Liver (tissue), 9 donors: Measurements from ENCODE around the gene DPYSL4. TPM values are rescaled to one million over a fixed set of nuclear protein-coding genes. Genes with fewer than 3 reads are reported as not detected.

Experiments used
- DNase-seq: peaks from one replicate; pipeline ENCODE4 v3.0.0-alpha.2; 2017; ENCODE audit warnings: low spot score
- H3K27ac ChIP-seq, 2 donors: one replicate each; pipeline ENCODE4 v1.7.0; 2013; ENCODE audit warnings: inconsistent platforms in 2 of 2, low read length in 2 of 2, control low read depth in 1 of 2, low read depth in 1 of 2, mild to moderate bottlenecking in 1 of 2
- H3K27me3 ChIP-seq, 4 donors: one replicate each; pipeline versions ENCODE4 v1.6.1 to v1.7.0; 2013; ENCODE audit warnings: low read length in 3 of 4, inconsistent platforms in 1 of 4, mild to moderate bottlenecking in 1 of 4, moderate library complexity in 1 of 4; ENCODE audit not compliant: control insufficient read depth in 4 of 4, insufficient read depth in 4 of 4
- H3K36me3 ChIP-seq, 4 donors: one replicate each; pipeline versions ENCODE4 v1.6.1 to v1.7.0; 2013; ENCODE audit warnings: low read length in 3 of 4, mild to moderate bottlenecking in 3 of 4, low read depth in 1 of 4, moderate library complexity in 1 of 4; ENCODE audit not compliant: control insufficient read depth in 4 of 4, insufficient read depth in 3 of 4
- H3K4me1 ChIP-seq, 4 donors: one replicate each; pipeline versions ENCODE4 v1.6.1 to v1.7.0; 2013; ENCODE audit warnings: low read length in 3 of 4, mild to moderate bottlenecking in 3 of 4, moderate library complexity in 1 of 4; ENCODE audit not compliant: control insufficient read depth in 4 of 4, insufficient read depth in 4 of 4
- H3K4me3 ChIP-seq, 3 donors: one replicate each; pipeline versions ENCODE4 v1.6.1 to v1.7.0; 2013; ENCODE audit warnings: low read length in 3 of 3, control low read depth in 1 of 3, low read depth in 1 of 3, mild to moderate bottlenecking in 1 of 3
- H3K9ac ChIP-seq, 2 donors: one replicate each; pipeline ENCODE4 v1.7.0; 2013; ENCODE audit warnings: low read length in 2 of 2, mild to moderate bottlenecking in 2 of 2, moderate library complexity in 2 of 2, control low read depth in 1 of 2, low read depth in 1 of 2
- H3K9me3 ChIP-seq, 4 donors: one replicate each; pipeline versions ENCODE4 v1.6.1 to v1.7.0; 2013; ENCODE audit warnings: low read length in 3 of 4; ENCODE audit not compliant: control insufficient read depth in 4 of 4
- EGR1 ChIP-seq, 2 donors: IDR thresholded peaks; 2 replicates each; pipeline ENCODE4 v1.6.1; 2016 to 2018; ENCODE audit warnings: antibody characterized with exemption in 2 of 2, low read depth in 2 of 2
- FOXA1 ChIP-seq: IDR thresholded peaks from 2 replicates; pipeline ENCODE4 v1.6.1; 2016; ENCODE audit warnings: antibody characterized with exemption
- FOXA2 ChIP-seq: IDR thresholded peaks from 2 replicates; pipeline ENCODE4 v1.6.1; 2016; ENCODE audit warnings: antibody characterized with exemption
- GABPA ChIP-seq, 2 donors: IDR thresholded peaks in 1 of 2; conservative IDR thresholded peaks in 1 of 2; 2 replicates each; pipeline ENCODE4 v1.6.1; 2016; ENCODE audit warnings: antibody characterized with exemption in 2 of 2, mild to moderate bottlenecking in 1 of 2, moderate library complexity in 1 of 2
- HNF4A ChIP-seq, 2 donors: conservative IDR thresholded peaks; 2 replicates each; pipeline ENCODE4 v1.6.1; 2016; ENCODE audit warnings: antibody characterized with exemption in 2 of 2, mild to moderate bottlenecking in 2 of 2
- HNF4G ChIP-seq: IDR thresholded peaks from 2 replicates; pipeline ENCODE4 v1.6.1; 2016; ENCODE audit warnings: antibody characterized with exemption
- JUND ChIP-seq, 2 donors: IDR thresholded peaks; 2 replicates each; pipeline ENCODE4 v1.6.1; 2016; ENCODE audit warnings: antibody characterized with exemption in 2 of 2
- NR2F2 ChIP-seq: IDR thresholded peaks from 2 replicates; pipeline ENCODE4 v1.6.1; 2016; ENCODE audit warnings: antibody characterized with exemption
- RAD21 ChIP-seq, 2 donors: IDR thresholded peaks; 2 replicates each; pipeline ENCODE4 v1.6.1; 2016; ENCODE audit warnings: antibody characterized with exemption in 2 of 2, mild to moderate bottlenecking in 2 of 2
- RXRA ChIP-seq, 2 donors: IDR thresholded peaks; 2 replicates each; pipeline ENCODE4 v1.6.1; 2017 to 2018; ENCODE audit warnings: antibody characterized with exemption in 2 of 2, mild to moderate bottlenecking in 1 of 2
- SP1 ChIP-seq: IDR thresholded peaks from 2 replicates; pipeline ENCODE4 v1.6.1; 2018; ENCODE audit warnings: antibody characterized with exemption, mild to moderate bottlenecking
- TAF1 ChIP-seq: conservative IDR thresholded peaks from 2 replicates; pipeline ENCODE4 v1.6.1; 2016; ENCODE audit warnings: antibody characterized with exemption, mild to moderate bottlenecking
- YY1 ChIP-seq: IDR thresholded peaks from 2 replicates; pipeline ENCODE4 v1.6.1; 2016; ENCODE audit warnings: antibody characterized with exemption, mild to moderate bottlenecking
- WGBS: extraction: QIAGEN DNeasy Blood & Tissue Kit; methylation state at CpG from one replicate; pipeline ENCODE4 v1.1.7; 2013; 5-methylcytosine and 5-hydroxymethylcytosine counted together
- polyA plus RNA-seq, 2 donors: library from polyadenylated mRNA; stranded (reverse) in 1 of 2; unstranded in 1 of 2; fragments of 200-250 nt in 1 of 2; fragments of >200 nt in 1 of 2; fragmentation: Nextera tagmentation in 1 of 2; extraction: Ambion mirVana in 1 of 2; gene quantifications; one replicate each; pipeline versions ENCODE4 v1.2.1 to v1.2.3, GENCODE V29; 2013 to 2015
- total RNA-seq, 2 donors: library from RNA; depleted of rRNA; stranded (reverse); fragments of >200 nt; gene quantifications; one replicate each; pipeline ENCODE4 v1.2.3, GENCODE V29; 2014
- TF ChIP-seq, protein P1 (sequence below): IDR thresholded peaks from 2 replicates; pipeline ENCODE4 v1.6.1; 2016; ENCODE audit warnings: antibody characterized with exemption
- TF ChIP-seq, protein P2 (sequence below): IDR thresholded peaks from 2 replicates; pipeline ENCODE4 v1.6.1; 2016; ENCODE audit warnings: antibody characterized with exemption, mild to moderate bottlenecking
- TF ChIP-seq, protein P3 (sequence below): fragments of 150-350 bp; IDR thresholded peaks from 2 replicates; pipeline ENCODE4 v1.5.1; 2017; ENCODE audit warnings: improper control_type of control experiment, low read depth, low read length; ENCODE audit not compliant: missing input control
- TF ChIP-seq, protein P4 (sequence below): IDR thresholded peaks from 2 replicates; pipeline ENCODE4 v1.6.1; 2016; ENCODE audit warnings: antibody characterized with exemption
- TF ChIP-seq, protein P5 (sequence below): IDR thresholded peaks from 2 replicates; pipeline ENCODE4 v1.6.1; 2016; ENCODE audit warnings: antibody characterized with exemption
- donor health status: healthy.
- donor health status: healthy.
- donor health status: healthy.
- donor health status: healthy.
- donor health status: healthy.

DPYSL4 gene
- total and polyA plus RNA-seq, 4 donors: 0.19 to 2.2 (median 0.26) TPM

DNA sequence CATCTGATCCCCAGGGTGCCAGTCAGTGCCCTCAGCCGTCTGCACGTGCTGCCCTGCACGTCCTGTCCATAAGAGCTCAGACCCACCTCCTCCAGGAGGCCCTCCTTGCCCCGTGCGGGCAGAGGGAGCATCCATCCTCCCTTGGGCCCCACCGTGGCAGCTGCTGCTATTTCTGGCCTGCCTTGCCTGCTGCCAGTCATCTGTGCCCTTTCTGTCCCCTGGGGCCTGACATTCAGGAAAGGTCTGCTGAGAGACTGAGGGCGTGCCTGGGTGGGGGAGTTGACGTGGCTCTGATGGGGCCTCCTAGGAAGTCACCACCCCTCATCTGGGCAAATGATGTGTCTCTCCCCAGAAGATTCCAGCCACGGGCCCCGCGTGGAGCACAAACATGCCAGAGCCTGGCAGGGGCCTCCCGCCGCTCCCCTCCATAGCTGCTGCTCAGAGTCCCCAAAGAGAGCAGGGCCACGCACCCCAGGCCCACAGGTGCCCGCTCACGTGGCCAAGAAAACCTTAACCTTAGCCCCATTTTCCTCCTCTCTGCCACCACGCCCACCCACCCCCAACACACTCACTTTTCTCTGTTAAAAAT, 21.8 kb downstream of the DPYSL4 start:
- Histone ChIP-seq H3K36me3 (no peaks in the 10 kb centered on the region), H3K9ac (no peak overlapping the region), H3K4me1 (no peaks in the 10 kb centered on the region), H3K27ac (no peak overlapping the region), H3K27me3 (no peaks in the 10 kb centered on the region), H3K9me3 (peaks cover 0 to 3% (median 0%) of the 10 kb centered on the region in 4 donors), H3K4me3 (no peak overlapping the region)
- DNase-seq: no peak
- WGBS: 89% methylated on average over 17 of the region's 17 CpGs
- TF ChIP-seq FOXA2 (no peak), JUND (IDR thresholded peaks at IDR 0.05) (no peak), YY1 (no peak), NR2F2 (no peak)
- TF ChIP-seq, protein P1, sequence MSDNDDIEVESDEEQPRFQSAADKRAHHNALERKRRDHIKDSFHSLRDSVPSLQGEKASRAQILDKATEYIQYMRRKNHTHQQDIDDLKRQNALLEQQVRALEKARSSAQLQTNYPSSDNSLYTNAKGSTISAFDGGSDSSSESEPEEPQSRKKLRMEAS: no peak

DNA sequence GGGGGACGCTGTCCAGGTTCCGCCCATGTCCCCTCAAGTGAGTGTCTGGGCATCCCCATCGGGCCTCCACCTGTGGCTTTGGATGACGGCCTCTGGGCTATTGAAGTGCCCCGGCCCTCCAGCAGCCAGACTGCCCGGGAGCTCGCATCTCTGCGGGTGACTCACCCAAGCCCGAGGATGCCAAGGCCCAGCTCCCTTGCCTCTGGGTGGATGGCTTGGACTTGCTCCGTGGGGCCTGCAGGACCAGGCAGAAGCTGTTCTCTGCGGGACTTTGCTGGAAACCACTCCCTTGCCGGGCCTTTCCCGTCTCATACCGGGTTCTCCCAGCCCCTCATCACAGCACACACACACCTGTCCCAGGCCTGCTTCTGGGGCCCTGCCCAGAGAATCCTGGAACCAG, 22.4 kb downstream of the DPYSL4 start:
- Histone ChIP-seq H3K9me3 (peaks cover 0 to 3% (median 0%) of the 10 kb centered on the region in 4 donors), H3K36me3 (no peaks in the 10 kb centered on the region), H3K4me3 (no peak overlapping the region), H3K27ac (no peak overlapping the region), H3K9ac (no peak overlapping the region), H3K27me3 (no peaks in the 10 kb centered on the region), H3K4me1 (no peaks in the 10 kb centered on the region)
- 97% methylated on average over 14 of the region's 14 CpGs for WGBS
- DNase-seq: no peak
- TF ChIP-seq NR2F2: no peak
- TF ChIP-seq FOXA2: no peak
- no peak for TF ChIP-seq TAF1
- TF ChIP-seq, protein P2, sequence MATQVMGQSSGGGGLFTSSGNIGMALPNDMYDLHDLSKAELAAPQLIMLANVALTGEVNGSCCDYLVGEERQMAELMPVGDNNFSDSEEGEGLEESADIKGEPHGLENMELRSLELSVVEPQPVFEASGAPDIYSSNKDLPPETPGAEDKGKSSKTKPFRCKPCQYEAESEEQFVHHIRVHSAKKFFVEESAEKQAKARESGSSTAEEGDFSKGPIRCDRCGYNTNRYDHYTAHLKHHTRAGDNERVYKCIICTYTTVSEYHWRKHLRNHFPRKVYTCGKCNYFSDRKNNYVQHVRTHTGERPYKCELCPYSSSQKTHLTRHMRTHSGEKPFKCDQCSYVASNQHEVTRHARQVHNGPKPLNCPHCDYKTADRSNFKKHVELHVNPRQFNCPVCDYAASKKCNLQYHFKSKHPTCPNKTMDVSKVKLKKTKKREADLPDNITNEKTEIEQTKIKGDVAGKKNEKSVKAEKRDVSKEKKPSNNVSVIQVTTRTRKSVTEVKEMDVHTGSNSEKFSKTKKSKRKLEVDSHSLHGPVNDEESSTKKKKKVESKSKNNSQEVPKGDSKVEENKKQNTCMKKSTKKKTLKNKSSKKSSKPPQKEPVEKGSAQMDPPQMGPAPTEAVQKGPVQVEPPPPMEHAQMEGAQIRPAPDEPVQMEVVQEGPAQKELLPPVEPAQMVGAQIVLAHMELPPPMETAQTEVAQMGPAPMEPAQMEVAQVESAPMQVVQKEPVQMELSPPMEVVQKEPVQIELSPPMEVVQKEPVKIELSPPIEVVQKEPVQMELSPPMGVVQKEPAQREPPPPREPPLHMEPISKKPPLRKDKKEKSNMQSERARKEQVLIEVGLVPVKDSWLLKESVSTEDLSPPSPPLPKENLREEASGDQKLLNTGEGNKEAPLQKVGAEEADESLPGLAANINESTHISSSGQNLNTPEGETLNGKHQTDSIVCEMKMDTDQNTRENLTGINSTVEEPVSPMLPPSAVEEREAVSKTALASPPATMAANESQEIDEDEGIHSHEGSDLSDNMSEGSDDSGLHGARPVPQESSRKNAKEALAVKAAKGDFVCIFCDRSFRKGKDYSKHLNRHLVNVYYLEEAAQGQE: no peak
- TF ChIP-seq GABPA (IDR thresholded peaks at IDR 0.05 in 1 of 2, conservative IDR thresholded peaks at IDR 0.05 in 1 of 2): no peak
- TF ChIP-seq HNF4G: no peak
- TF ChIP-seq, protein P3, sequence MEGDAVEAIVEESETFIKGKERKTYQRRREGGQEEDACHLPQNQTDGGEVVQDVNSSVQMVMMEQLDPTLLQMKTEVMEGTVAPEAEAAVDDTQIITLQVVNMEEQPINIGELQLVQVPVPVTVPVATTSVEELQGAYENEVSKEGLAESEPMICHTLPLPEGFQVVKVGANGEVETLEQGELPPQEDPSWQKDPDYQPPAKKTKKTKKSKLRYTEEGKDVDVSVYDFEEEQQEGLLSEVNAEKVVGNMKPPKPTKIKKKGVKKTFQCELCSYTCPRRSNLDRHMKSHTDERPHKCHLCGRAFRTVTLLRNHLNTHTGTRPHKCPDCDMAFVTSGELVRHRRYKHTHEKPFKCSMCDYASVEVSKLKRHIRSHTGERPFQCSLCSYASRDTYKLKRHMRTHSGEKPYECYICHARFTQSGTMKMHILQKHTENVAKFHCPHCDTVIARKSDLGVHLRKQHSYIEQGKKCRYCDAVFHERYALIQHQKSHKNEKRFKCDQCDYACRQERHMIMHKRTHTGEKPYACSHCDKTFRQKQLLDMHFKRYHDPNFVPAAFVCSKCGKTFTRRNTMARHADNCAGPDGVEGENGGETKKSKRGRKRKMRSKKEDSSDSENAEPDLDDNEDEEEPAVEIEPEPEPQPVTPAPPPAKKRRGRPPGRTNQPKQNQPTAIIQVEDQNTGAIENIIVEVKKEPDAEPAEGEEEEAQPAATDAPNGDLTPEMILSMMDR: no peak
- TF ChIP-seq RAD21 (IDR thresholded peaks at IDR 0.05): no peak
- TF ChIP-seq, protein P4, sequence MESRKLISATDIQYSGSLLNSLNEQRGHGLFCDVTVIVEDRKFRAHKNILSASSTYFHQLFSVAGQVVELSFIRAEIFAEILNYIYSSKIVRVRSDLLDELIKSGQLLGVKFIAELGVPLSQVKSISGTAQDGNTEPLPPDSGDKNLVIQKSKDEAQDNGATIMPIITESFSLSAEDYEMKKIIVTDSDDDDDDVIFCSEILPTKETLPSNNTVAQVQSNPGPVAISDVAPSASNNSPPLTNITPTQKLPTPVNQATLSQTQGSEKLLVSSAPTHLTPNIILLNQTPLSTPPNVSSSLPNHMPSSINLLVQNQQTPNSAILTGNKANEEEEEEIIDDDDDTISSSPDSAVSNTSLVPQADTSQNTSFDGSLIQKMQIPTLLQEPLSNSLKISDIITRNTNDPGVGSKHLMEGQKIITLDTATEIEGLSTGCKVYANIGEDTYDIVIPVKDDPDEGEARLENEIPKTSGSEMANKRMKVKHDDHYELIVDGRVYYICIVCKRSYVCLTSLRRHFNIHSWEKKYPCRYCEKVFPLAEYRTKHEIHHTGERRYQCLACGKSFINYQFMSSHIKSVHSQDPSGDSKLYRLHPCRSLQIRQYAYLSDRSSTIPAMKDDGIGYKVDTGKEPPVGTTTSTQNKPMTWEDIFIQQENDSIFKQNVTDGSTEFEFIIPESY: no peak
- TF ChIP-seq, protein P1: no peak
- TF ChIP-seq RXRA (IDR thresholded peaks at IDR 0.05): no peak
- TF ChIP-seq HNF4A (conservative IDR thresholded peaks at IDR 0.05): no peak
- TF ChIP-seq SP1: no peak
- TF ChIP-seq, protein P5, sequence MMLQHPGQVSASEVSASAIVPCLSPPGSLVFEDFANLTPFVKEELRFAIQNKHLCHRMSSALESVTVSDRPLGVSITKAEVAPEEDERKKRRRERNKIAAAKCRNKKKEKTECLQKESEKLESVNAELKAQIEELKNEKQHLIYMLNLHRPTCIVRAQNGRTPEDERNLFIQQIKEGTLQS: no peak
- no peak for TF ChIP-seq FOXA1
- no peak for TF ChIP-seq EGR1 (IDR thresholded peaks at IDR 0.05; ENCODE audit: low read depth in 2 of 2)
- TF ChIP-seq YY1: no peak
- no peak for TF ChIP-seq JUND (IDR thresholded peaks at IDR 0.05)
